HG03565 (cell line): Measurements from ENCODE around the gene FRMD5.
"Not testable (repeated sequence)": the region's sequence is repeated elsewhere in the genome, so short reads cannot be mapped to it uniquely, and the experiment has no call there.

Source experiments
- ATAC-seq: cut with Tn5 transposase; IDR thresholded peaks from one replicate; pipeline ENCODE4 v1.9.1; 2021; ENCODE audit warnings: mild to moderate bottlenecking, moderate library complexity; ENCODE audit not compliant: unreplicated experiment

The FRMD5 gene

GRCh38 chr15:44195151-44195740 lies at the start of gene FRMD5:
Gene FRMD5, minus strand, starts transcription at chr15:44195271.
- peak; percentile 91 for ATAC-seq

GRCh38 chr15:44243829-44244228 lies 48.8 kb upstream of the FRMD5 start:
- ATAC-seq: no peak

GRCh38 chr15:44243141-44243540 lies 48.1 kb upstream of the FRMD5 start:
- no peak for ATAC-seq

- ATAC-seq: no peak
These were observed 36.8 kb upstream of the FRMD5 start for GRCh38 chr15:44231842-44232241.

GRCh38 chr15:44229301-44229700 lies 34.2 kb upstream of the FRMD5 start:
- not testable (repeated sequence) for ATAC-seq

GRCh38 chr15:44227584-44227983 lies 32.5 kb upstream of the FRMD5 start:
- ATAC-seq: no peak

GRCh38 chr15:44227001-44227400 lies 31.9 kb upstream of the FRMD5 start:
- ATAC-seq: not testable (repeated sequence)

- ATAC-seq: no peak
These were observed 27.4 kb upstream of the FRMD5 start for GRCh38 chr15:44222478-44222877.

GRCh38 chr15:44219073-44219472 lies 24.0 kb upstream of the FRMD5 start:
- ATAC-seq: no peak

- ATAC-seq: no peak
These were observed 21.9 kb upstream of the FRMD5 start for GRCh38 chr15:44216958-44217357.

- ATAC-seq: no peak
These were observed 20.5 kb upstream of the FRMD5 start for GRCh38 chr15:44215594-44215993.

- ATAC-seq: no peak
These were observed 13.9 kb upstream of the FRMD5 start for GRCh38 chr15:44208956-44209355.

- no peak for ATAC-seq
These were observed 12.6 kb upstream of the FRMD5 start for GRCh38 chr15:44207643-44208042.

GRCh38 chr15:44199393-44199792 lies 4.3 kb upstream of the FRMD5 start:
- no peak for ATAC-seq

- peak; percentile 17 for ATAC-seq
These were observed 534 bp downstream of the FRMD5 start for GRCh38 chr15:44194323-44195150.

- ATAC-seq: no peak
These were observed 1.3 kb downstream of the FRMD5 start for GRCh38 chr15:44193651-44194322.

GRCh38 chr15:44188795-44189194 lies 6.3 kb downstream of the FRMD5 start:
- ATAC-seq: no peak

GRCh38 chr15:44186705-44187104 lies 8.4 kb downstream of the FRMD5 start:
- no peak for ATAC-seq

GRCh38 chr15:44183363-44183762 lies 11.7 kb downstream of the FRMD5 start:
- no peak for ATAC-seq

- ATAC-seq: no peak
These were observed 13.7 kb downstream of the FRMD5 start for GRCh38 chr15:44181410-44181809.

GRCh38 chr15:44177139-44177538 lies 17.9 kb downstream of the FRMD5 start:
- no peak for ATAC-seq

- ATAC-seq: no peak
These were observed 21.3 kb downstream of the FRMD5 start for GRCh38 chr15:44173813-44174212.
